Bronchial epithelial cell (primary cell): Measurements from ENCODE around the gene TNIP3. TPM values are rescaled to one million over a fixed set of nuclear protein-coding genes. Genes with fewer than 3 reads are reported as not detected.
"Not testable (repeated sequence)": the region's sequence is repeated elsewhere in the genome, so short reads cannot be mapped to it uniquely, and the experiment has no call there.

Experiments
- DNase-seq: peaks from one replicate; pipeline ENCODE4 v3.0.0-alpha.2; 2010; ENCODE audit warnings: low read depth
- FAIRE-seq: peaks from 2 replicates; lab custom pipeline; 2011; peaks lifted over from hg19 to GRCh38; lab: Jason Lieb, UNC
- H3K27me3 ChIP-seq: 2 replicates; pipeline ENCODE4 v1.5.1; 2011; ENCODE audit warnings: low read length; ENCODE audit not compliant: control insufficient read depth, insufficient read depth
- H3K36me3 ChIP-seq: 2 replicates; pipeline ENCODE4 v1.5.1; 2011; ENCODE audit warnings: low read length; ENCODE audit not compliant: control insufficient read depth, insufficient read depth
- H3K4me3 ChIP-seq: 2 replicates; pipeline ENCODE4 v1.5.1; 2011; ENCODE audit warnings: mild to moderate bottlenecking, low read depth, low read length, control low read depth
- CTCF ChIP-seq: IDR thresholded peaks from 2 replicates; pipeline ENCODE4 v1.5.1; 2011; ENCODE audit warnings: mild to moderate bottlenecking, moderate library complexity, low read length, control low read depth, inconsistent platforms; ENCODE audit not compliant: insufficient read depth, severe bottlenecking
- total RNA-seq: library from RNA; depleted of rRNA; stranded (reverse); fragments of >200 nt; gene quantifications from 2 replicates; pipeline ENCODE4 v1.2.1, GENCODE V29; 2014

TNIP3 gene
- total RNA-seq, 1 donor from 2014 or later, result not detected

- Histone ChIP-seq H3K27me3 (peaks cover 2% of the 10 kb centered on the region), H3K4me3 (no peak overlapping the region), H3K36me3 (no peaks in the 10 kb centered on the region)
- DNase-seq (no peak), FAIRE-seq (no peak)
- TF ChIP-seq CTCF, result no peak
Observed at GRCh38 chr4:121177246-121178137, 13.4 kb upstream of the TNIP3 start.

GRCh38 chr4:121176082-121176934 lies 12.2 kb upstream of the TNIP3 start:
- FAIRE-seq, result no peak
- Histone ChIP-seq H3K4me3 (no peak overlapping the region), H3K36me3 (no peaks in the 10 kb centered on the region), H3K27me3 (peaks cover 2% of the 10 kb centered on the region)
- no peak for DNase-seq
- no peak for TF ChIP-seq CTCF

- not testable (repeated sequence) for H3K4me3 ChIP-seq, H3K36me3 ChIP-seq, H3K27me3 ChIP-seq, FAIRE-seq, DNase-seq
Observed at GRCh38 chr4:121171477-121171876, 7.4 kb upstream of the TNIP3 start.

- Histone ChIP-seq H3K27me3 (no peaks in the 10 kb centered on the region), H3K4me3 (no peak overlapping the region), H3K36me3 (no peaks in the 10 kb centered on the region)
- FAIRE-seq (no peak), DNase-seq (no peak)
- no peak for TF ChIP-seq CTCF
Observed at GRCh38 chr4:121168446-121169281, 4.5 kb upstream of the TNIP3 start.

GRCh38 chr4:121166976-121167375 lies 2.9 kb upstream of the TNIP3 start:
- H3K4me3 ChIP-seq, result no peak overlapping the region
- no peak for TF ChIP-seq CTCF
- no peaks in the 10 kb centered on the region for H3K36me3 ChIP-seq
- no peaks in the 10 kb centered on the region for H3K27me3 ChIP-seq
- FAIRE-seq (no peak), DNase-seq (no peak)

GRCh38 chr4:121165206-121165605 lies 1.1 kb upstream of the TNIP3 start:
- no peak overlapping the region for H3K4me3 ChIP-seq
- DNase-seq (no peak), FAIRE-seq (no peak)
- no peak for TF ChIP-seq CTCF
- no peaks in the 10 kb centered on the region for H3K27me3 ChIP-seq
- H3K36me3 ChIP-seq, result no peaks in the 10 kb centered on the region
